K562 (cell line): Measurements from ENCODE around the gene FRRS1. TPM values are rescaled to one million over a fixed set of nuclear protein-coding genes. Genes with fewer than 3 reads are reported as not detected.

ENCODE experiments used
- ATAC-seq: fragments of 200-7000 bp; cut with Tn5 transposase; 3 replicates; pipeline ENCODE4 v1.9.1; 2020; ENCODE audit warnings: moderate library complexity
- BruUV-seq: library from RNA; stranded (reverse); fragments of 400-500 nt; replicated peaks from 2 replicates; lab custom pipeline; 2021; lab: Mats Ljungman, UMichigan
- CTCF ChIA-PET: fragments of 300-600 bp; formaldehyde crosslinking; extraction: SDS; loops from one replicate; lab custom pipeline; 2021; ENCODE audit warnings: low intra/inter-chr PET ratio; lab: Yijun Ruan, JAX
- POLR2A ChIA-PET: fragments of 300-600, 350-650 bp; sonication (Branson Sonifier 250); formaldehyde crosslinking; extraction: SDS; loops from one replicate; lab custom pipeline; 2021; ENCODE audit warnings: antibody characterized with exemption, inconsistent platforms; lab: Yijun Ruan, JAX
- DNase-seq, 4 experiments: peaks; one replicate each; pipeline versions ENCODE4 v3.0.0 to v3.0.0-alpha.2; 2011 to 2018; ENCODE audit warnings: low spot score in 3 of 4, mixed read lengths in 3 of 4; ENCODE audit errors: extremely low read depth in 1 of 4
- FAIRE-seq: peaks from 2 replicates; lab custom pipeline; 2011; peaks lifted over from hg19 to GRCh38; lab: Jason Lieb, UNC
- H2AFZ ChIP-seq: 2 replicates; pipeline ENCODE4 v1.6.0; 2011; ENCODE audit warnings: low read depth, low read length, control low read depth, inconsistent platforms
- H3K27ac ChIP-seq: fragments of 200-600 bp; 3 replicates; pipeline ENCODE4 v1.8.0; 2011; ENCODE audit warnings: low read depth, mild to moderate bottlenecking, control low read depth, inconsistent platforms, low read length, moderate library complexity, mixed read lengths; ENCODE audit errors: extremely low read depth
- H3K27me3 ChIP-seq, 2 experiments: fragments of 300-600 bp in 1 of 2; 2 replicates in 1 of 2; 3 replicates in 1 of 2; pipeline versions ENCODE4 v1.6.0 to v1.8.0; 2011; ENCODE audit warnings: inconsistent platforms in 2 of 2, low read length in 2 of 2, mild to moderate bottlenecking in 1 of 2, mixed read lengths in 1 of 2, moderate library complexity in 1 of 2; ENCODE audit not compliant: control insufficient read depth in 2 of 2, insufficient read depth in 2 of 2
- H3K36me3 ChIP-seq: fragments of 300-600 bp; 3 replicates; pipeline ENCODE4 v1.8.0; 2011; ENCODE audit warnings: mild to moderate bottlenecking, low read length, inconsistent platforms; ENCODE audit not compliant: control insufficient read depth, insufficient read depth
- H3K4me1 ChIP-seq, 2 experiments: fragments of 200-600 bp in 1 of 2; replicated peaks in 1 of 2; 2 replicates in 1 of 2; 3 replicates in 1 of 2; pipeline versions ENCODE4 v1.5.1 to v1.8.0; 2011; ENCODE audit warnings: inconsistent platforms in 2 of 2, low read length in 2 of 2, mild to moderate bottlenecking in 1 of 2, mixed read lengths in 1 of 2, moderate library complexity in 1 of 2; ENCODE audit not compliant: control insufficient read depth in 2 of 2, insufficient read depth in 2 of 2
- H3K4me2 ChIP-seq: 2 replicates; pipeline ENCODE4 v1.6.1; 2011; ENCODE audit warnings: low read length, control low read depth, inconsistent platforms, mixed read lengths; ENCODE audit not compliant: insufficient read depth
- H3K4me3 ChIP-seq: fragments of 200-600 bp; sonication (generic), shearing (Covaris generic); 2 replicates; pipeline ENCODE4 v1.5.1; 2016; ENCODE audit warnings: control low read depth, inconsistent platforms
- H3K79me2 ChIP-seq: fragments of 200-600 bp; 3 replicates; pipeline ENCODE4 v1.8.0; 2011; ENCODE audit warnings: low read length, inconsistent platforms; ENCODE audit not compliant: control insufficient read depth, insufficient read depth
- H3K9ac ChIP-seq, 2 experiments: 2 replicates each; pipeline versions ENCODE4 v1.6.0 to v1.6.1; 2011; ENCODE audit warnings: low read depth in 2 of 2, low read length in 2 of 2, control low read depth in 1 of 2, inconsistent platforms in 1 of 2, mild to moderate bottlenecking in 1 of 2, mixed read lengths in 1 of 2; ENCODE audit not compliant: insufficient read depth in 1 of 2
- H3K9me1 ChIP-seq: one replicate; pipeline ENCODE4 v1.6.0; 2011; ENCODE audit warnings: inconsistent platforms, mild to moderate bottlenecking, low read length, moderate library complexity; ENCODE audit not compliant: control insufficient read depth, insufficient read depth
- H3K9me3 ChIP-seq: replicated peaks from 2 replicates; pipeline ENCODE4 v1.5.1; 2011; ENCODE audit warnings: low read depth, low read length, inconsistent platforms; ENCODE audit not compliant: control insufficient read depth, insufficient read depth
- H4K20me1 ChIP-seq: replicated peaks from 2 replicates; pipeline ENCODE4 v1.6.1; 2011; ENCODE audit warnings: low read length, inconsistent platforms, mixed read lengths; ENCODE audit not compliant: control insufficient read depth, insufficient read depth
- ARID3A ChIP-seq: IDR thresholded peaks from 2 replicates; pipeline ENCODE4 v1.6.1; 2012; ENCODE audit warnings: low read depth, low read length, improper control_type of control experiment, borderline replicate concordance
- CC2D1A ChIP-seq: fragments of 450-650 bp; IDR thresholded peaks from 2 replicates; pipeline ENCODE4 v1.6.1; 2017; ENCODE audit warnings: mild to moderate bottlenecking
- CEBPB ChIP-seq: fragments of 450-650 bp; IDR thresholded peaks from 2 replicates; pipeline ENCODE4 v1.6.1; 2016; ENCODE audit warnings: missing genetic modification characterization, missing compliant biosample characterization
- DEAF1 ChIP-seq: fragments of 450-650 bp; formaldehyde crosslinking; IDR thresholded peaks from 2 replicates; pipeline ENCODE4 v1.4.0; 2020; ENCODE audit warnings: mild to moderate bottlenecking, moderate library complexity
- ELF1 ChIP-seq: fragments of 200-800 bp; sonication (Bioruptor generic); IDR thresholded peaks from 2 replicates; pipeline ENCODE4 v1.6.1; 2016; ENCODE audit warnings: missing genetic modification characterization, missing compliant biosample characterization
- EP400 ChIP-seq: fragments of 450-650 bp; IDR thresholded peaks from 2 replicates; pipeline ENCODE4 v1.6.1; 2017; ENCODE audit warnings: antibody characterized with exemption, mild to moderate bottlenecking, moderate library complexity
- IRF1 ChIP-seq: sonication (generic); formaldehyde crosslinking; IDR thresholded peaks from 2 replicates; pipeline ENCODE4 v1.8.0; 2022; ENCODE audit warnings: missing genetic modification reagents, mild to moderate bottlenecking, borderline replicate concordance
- KLF10 ChIP-seq: fragments of 250-450 bp; sonication (Bioruptor Pico); IDR thresholded peaks from 2 replicates; pipeline ENCODE4 v1.6.1; 2021; ENCODE audit warnings: matching md5 sums
- NFIC ChIP-seq: fragments of 450-650 bp; IDR thresholded peaks from 2 replicates; pipeline ENCODE4 v1.6.1; 2017; ENCODE audit warnings: mild to moderate bottlenecking, inconsistent platforms
- NFIX ChIP-seq: fragments of 250-450 bp; sonication (Bioruptor Pico); IDR thresholded peaks from 2 replicates; pipeline ENCODE4 v1.4.0; 2020; ENCODE audit warnings: low read depth, mild to moderate bottlenecking, moderate library complexity
- POLR2AphosphoS2 ChIP-seq: IDR thresholded peaks from 2 replicates; pipeline ENCODE4 v1.6.1; 2012; ENCODE audit warnings: low read length, improper control_type of control experiment
- SMAD2 ChIP-seq: fragments of 150-350 bp; IDR thresholded peaks from 2 replicates; pipeline ENCODE4 v1.6.1; 2014; ENCODE audit warnings: low read depth, mild to moderate bottlenecking, low read length
- SMARCA5 ChIP-seq: fragments of 450-650 bp; IDR thresholded peaks from 2 replicates; pipeline ENCODE4 v1.6.1; 2016
- USF1 ChIP-seq: sonication (generic); formaldehyde crosslinking; IDR thresholded peaks from 2 replicates; pipeline ENCODE4 v1.9.0; 2022; ENCODE audit warnings: mild to moderate bottlenecking, missing genetic modification reagents
- ZBTB5 ChIP-seq: fragments of 450-650 bp; IDR thresholded peaks from 2 replicates; pipeline ENCODE4 v1.6.1; 2017; ENCODE audit warnings: antibody characterized with exemption
- ZBTB7A ChIP-seq: IDR thresholded peaks from 2 replicates; pipeline ENCODE4 v1.6.1; 2011; ENCODE audit warnings: low read depth, mild to moderate bottlenecking, low read length, moderate library complexity, borderline replicate concordance; ENCODE audit not compliant: control insufficient read depth
- ZNF146 ChIP-seq: IDR thresholded peaks from one replicate; pipeline ENCODE4 v1.6.1; 2018; ENCODE audit warnings: missing compliant biosample characterization; ENCODE audit not compliant: unreplicated experiment
- ZNF57 ChIP-seq: fragments of 450-650 bp; formaldehyde crosslinking; IDR thresholded peaks from 2 replicates; pipeline ENCODE4 v1.4.0; 2020; ENCODE audit warnings: mild to moderate bottlenecking, moderate library complexity
- WGBS: fragments of 100-300 bp; shearing (Covaris generic); methylation state at CpG from one replicate; pipeline ENCODE4 v1.1.6; 2016; ENCODE audit warnings: low coverage, mixed read lengths; ENCODE audit not compliant: insufficient coverage; ENCODE audit errors: missing lambda C conversion rate; 5-methylcytosine and 5-hydroxymethylcytosine counted together
- in situ Hi-C: fragments of 300-500 bp; cut with MboI; formaldehyde crosslinking; loops from 4 replicates; pipeline ENCODE4 v1.15.0; 2018; ENCODE audit warnings: inconsistent platforms, mixed read lengths
- intact Hi-C: fragments of 100-400 bp; cut with micrococcal nuclease; formaldehyde crosslinking; loops from 2 replicates; pipeline ENCODE4 v1.14.2; 2022
- polyA plus RNA-seq, 8 experiments: library from polyadenylated mRNA; depleted of rRNA in 4 of 8; stranded (reverse) in 5 of 8; unstranded in 3 of 8; fragments of >200 nt; fragmentation: Nextera tagmentation in 2 of 8; fragmentation: Illumina TruSeq in 1 of 8; extraction: Ambion mirVana in 2 of 8; extraction: Trizol in 1 of 8; gene quantifications; 2 replicates each; pipeline versions ENCODE4 v1.2.1 to v1.2.3, GENCODE V29; 2011 to 2014; ENCODE audit warnings: inconsistent platforms in 1 of 8, missing spikeins in 1 of 8
- total RNA-seq, 7 experiments: library from RNA; depleted of rRNA in 6 of 7; stranded (reverse); fragments of >200 nt in 6 of 7; fragmentation: Illumina TruSeq in 2 of 7; extraction: Trizol in 2 of 7; gene quantifications; 2 replicates each; pipeline versions ENCODE4 v1.2.1 to v1.2.3, GENCODE V29; 2011 to 2021; ENCODE audit warnings: low replicate concordance in 1 of 7

Gene FRRS1
- total and polyA plus RNA-seq, 9 of the 15 experiments (the other 6 are each of a cell fraction or from before 2014, with no cell fraction given) = 0.87 to 54.0 (median 23.7) TPM

GRCh38 chr1:99725996-99726395 is 40.4 kb downstream of the FRRS1 start:
- Histone ChIP-seq H3K27ac (no peak overlapping the region), H3K9me3 (no peaks in the 10 kb centered on the region), H3K4me1 (peaks cover 0 to 5% of the 10 kb centered on the region in 2 experiments; a peak in 1 of 5 replicates), H3K9ac (no peak overlapping the region), H2AFZ (no peak overlapping the region), H4K20me1 (no peaks in the 10 kb centered on the region), H3K4me2 (no peak overlapping the region), H3K9me1 (no peaks in the 10 kb centered on the region), H3K79me2 (no peaks in the 10 kb centered on the region), H3K36me3 (peaks cover 62% of the 10 kb centered on the region), H3K27me3 (no peaks in the 10 kb centered on the region), H3K4me3 (no peak overlapping the region)
- intact Hi-C loops (no loop called here), in situ Hi-C loops (no loop called here)
- no peak for ATAC-seq
- CTCF ChIA-PET = no interaction called here
- BruUV-seq = no TSS peak
- POLR2A ChIA-PET = no interaction called here
- DNase-seq = no peak
- 61% methylated on average over 4 of the region's 4 CpGs for WGBS
- no peak for FAIRE-seq
- TF ChIP-seq SMARCA5 (no peak), POLR2AphosphoS2 (no peak), CC2D1A (no peak), ZBTB5 (no peak), ZNF57 (CRISPR knock-in tag) (no peak), ZBTB7A (no peak), USF1 (CRISPR knock-in tag) (no peak), IRF1 (CRISPR knock-in tag) (no peak), NFIC (no peak), SMAD2 (no peak), NFIX (CRISPR knock-in tag) (no peak), ARID3A (no peak), ZNF146 (no peak), EP400 (no peak), CEBPB (tag) (no peak), DEAF1 (CRISPR knock-in tag) (no peak), ELF1 (tag) (no peak), KLF10 (CRISPR knock-in tag) (no peak)
